H9 (cell line): Measurements from ENCODE around the gene CERS5. TPM values are rescaled to one million over a fixed set of nuclear protein-coding genes. Genes with fewer than 3 reads are reported as not detected.

Experiments
- DNase-seq: peaks from one replicate; pipeline ENCODE4 v3.0.0-alpha.2; 2017
- H2AFZ ChIP-seq: one replicate; pipeline ENCODE4 v1.6.1; 2013; ENCODE audit warnings: mild to moderate bottlenecking, low read length, control low read depth, moderate library complexity
- H2AK5ac ChIP-seq: 2 replicates; pipeline ENCODE4 v1.6.1; 2013; ENCODE audit warnings: low read length, control low read depth, mixed read lengths; ENCODE audit not compliant: insufficient read length
- H2BK120ac ChIP-seq: one replicate; pipeline ENCODE4 v1.6.1; 2013; ENCODE audit warnings: low read depth, mild to moderate bottlenecking, low read length, control low read depth, inconsistent platforms; ENCODE audit not compliant: poor library complexity, severe bottlenecking
- H2BK12ac ChIP-seq: 2 replicates; pipeline ENCODE4 v1.6.1; 2013; ENCODE audit warnings: low read length, control low read depth, mixed read lengths, low read depth; ENCODE audit not compliant: insufficient read length
- H2BK15ac ChIP-seq: 2 replicates; pipeline ENCODE4 v1.6.1; 2013; ENCODE audit warnings: low read depth, low read length, control low read depth
- H2BK20ac ChIP-seq: one replicate; pipeline ENCODE4 v1.6.1; 2013; ENCODE audit warnings: low read depth, mild to moderate bottlenecking, low read length, control low read depth, inconsistent platforms; ENCODE audit not compliant: poor library complexity, severe bottlenecking
- H2BK5ac ChIP-seq: 2 replicates; pipeline ENCODE4 v1.6.1; 2013; ENCODE audit warnings: low read length, control low read depth, mixed read lengths; ENCODE audit not compliant: insufficient read length
- H3K14ac ChIP-seq: 2 replicates; pipeline ENCODE4 v1.6.1; 2013; ENCODE audit warnings: low read length, control low read depth; ENCODE audit not compliant: insufficient read depth
- H3K18ac ChIP-seq: 2 replicates; pipeline ENCODE4 v1.6.1; 2013; ENCODE audit warnings: low read depth, mild to moderate bottlenecking, mixed read lengths, low read length, control low read depth; ENCODE audit not compliant: insufficient read length
- H3K23ac ChIP-seq: 2 replicates; pipeline ENCODE4 v1.6.1; 2013; ENCODE audit warnings: low read length, control low read depth, mixed read lengths, low read depth; ENCODE audit not compliant: insufficient read length
- H3K23me2 ChIP-seq: 2 replicates; pipeline ENCODE4 v1.6.1; 2013; ENCODE audit warnings: low read depth, mild to moderate bottlenecking, mixed read lengths, low read length, control low read depth; ENCODE audit not compliant: insufficient read length, poor library complexity, severe bottlenecking
- H3K27ac ChIP-seq: 2 replicates; pipeline ENCODE4 v1.5.1; 2013; ENCODE audit warnings: low read length, control low read depth, mixed read lengths, low read depth; ENCODE audit not compliant: insufficient read length
- H3K27me3 ChIP-seq: 2 replicates; pipeline ENCODE4 v1.6.1; 2013; ENCODE audit warnings: low read length, control low read depth, inconsistent platforms; ENCODE audit not compliant: insufficient read depth
- H3K4ac ChIP-seq: 2 replicates; pipeline ENCODE4 v1.6.1; 2013; ENCODE audit warnings: low read depth, mild to moderate bottlenecking, control low read depth, inconsistent platforms, low read length, moderate library complexity
- H3K4me1 ChIP-seq: 2 replicates; pipeline ENCODE4 v1.6.1; 2013; ENCODE audit warnings: low read length, control low read depth, inconsistent platforms; ENCODE audit not compliant: insufficient read depth
- H3K4me2 ChIP-seq: 2 replicates; pipeline ENCODE4 v1.6.1; 2013; ENCODE audit warnings: low read length, control low read depth, mixed read lengths; ENCODE audit not compliant: insufficient read length, insufficient read depth
- H3K56ac ChIP-seq: 2 replicates; pipeline ENCODE4 v1.6.1; 2013; ENCODE audit warnings: low read depth, mild to moderate bottlenecking, mixed read lengths, low read length, control low read depth; ENCODE audit not compliant: insufficient read length
- H3K79me1 ChIP-seq: 2 replicates; pipeline ENCODE4 v1.6.1; 2013; ENCODE audit warnings: low read depth, mild to moderate bottlenecking, moderate library complexity, low read length, control low read depth, inconsistent platforms; ENCODE audit not compliant: insufficient read depth, poor library complexity, severe bottlenecking
- H3K79me2 ChIP-seq: 2 replicates; pipeline ENCODE4 v1.6.1; 2013; ENCODE audit warnings: low read length, control low read depth, inconsistent platforms; ENCODE audit not compliant: insufficient read depth
- H3K9ac ChIP-seq: 2 replicates; pipeline ENCODE4 v1.6.1; 2013; ENCODE audit warnings: low read length, control low read depth, mixed read lengths; ENCODE audit not compliant: insufficient read length; ENCODE audit errors: extremely low read depth
- H3K9me3 ChIP-seq: one replicate; pipeline ENCODE4 v1.6.1; 2013; ENCODE audit warnings: low read depth, low read length, inconsistent platforms; ENCODE audit not compliant: control insufficient read depth
- H3T11ph ChIP-seq: one replicate; pipeline ENCODE4 v1.6.1; 2013; ENCODE audit warnings: mild to moderate bottlenecking, low read length, control low read depth, inconsistent platforms
- H4K20me1 ChIP-seq: one replicate; pipeline ENCODE4 v1.6.1; 2013; ENCODE audit not compliant: control insufficient read depth, insufficient read length, insufficient read depth
- H4K5ac ChIP-seq: 2 replicates; pipeline ENCODE4 v1.6.1; 2013; ENCODE audit warnings: low read depth, mild to moderate bottlenecking, mixed read lengths, low read length, control low read depth; ENCODE audit not compliant: insufficient read length
- H4K8ac ChIP-seq: replicated peaks from 2 replicates; pipeline ENCODE4 v1.6.1; 2013; ENCODE audit warnings: low read length, control low read depth, mixed read lengths, low read depth; ENCODE audit not compliant: insufficient read length
- H4K91ac ChIP-seq: 2 replicates; pipeline ENCODE4 v1.6.1; 2013; ENCODE audit warnings: low read depth, mild to moderate bottlenecking, moderate library complexity, mixed read lengths, low read length, control low read depth; ENCODE audit not compliant: insufficient read length
- H3K27ac Mint-ChIP-seq, 3 experiments: 2 replicates in 2 of 3; 3 replicates in 1 of 3; pipeline ENCODE4 v1.8.0; 2020 to 2021; ENCODE audit warnings: mixed read lengths in 3 of 3, mild to moderate bottlenecking in 1 of 3, moderate library complexity in 1 of 3
- H3K27me3 Mint-ChIP-seq: 2 replicates; pipeline ENCODE4 v1.8.0; 2021; ENCODE audit warnings: low read depth, mild to moderate bottlenecking, moderate library complexity, mixed read lengths
- H3K36me3 Mint-ChIP-seq, 3 experiments: 2 replicates in 2 of 3; 3 replicates in 1 of 3; pipeline ENCODE4 v1.8.0; 2020 to 2021; ENCODE audit warnings: low read depth in 3 of 3, mixed read lengths in 3 of 3; ENCODE audit not compliant: insufficient read depth in 1 of 3
- H3K4me1 Mint-ChIP-seq, 2 experiments: 2 replicates each; pipeline ENCODE4 v1.8.0; 2020; ENCODE audit warnings: mixed read lengths in 2 of 2
- H3K4me3 Mint-ChIP-seq, 2 experiments: 2 replicates in 1 of 2; 3 replicates in 1 of 2; pipeline ENCODE4 v1.8.0; 2020 to 2021; ENCODE audit warnings: mild to moderate bottlenecking in 2 of 2, mixed read lengths in 2 of 2, moderate library complexity in 1 of 2
- H3K9me3 Mint-ChIP-seq, 2 experiments: 2 replicates in 1 of 2; 3 replicates in 1 of 2; pipeline ENCODE4 v1.8.0; 2020; ENCODE audit warnings: mild to moderate bottlenecking in 2 of 2, mixed read lengths in 2 of 2, moderate library complexity in 1 of 2
- CTCF ChIP-seq: fragments of 200-600 bp; sonication (generic); conservative IDR thresholded peaks from 3 replicates; pipeline ENCODE4 v1.8.0; 2021; ENCODE audit warnings: antibody characterized with exemption, mild to moderate bottlenecking
- WGBS: extraction: QIAGEN DNeasy Blood & Tissue Kit; methylation state at CpG from one replicate; pipeline ENCODE4 v1.1.7; 2013; ENCODE audit warnings: missing lambda C conversion rate, low lambda C conversion rate, mixed read lengths; ENCODE audit not compliant: insufficient read length; ENCODE audit errors: extremely low coverage; 5-methylcytosine and 5-hydroxymethylcytosine counted together
- total RNA-seq: library from RNA; stranded (reverse); gene quantifications from 2 replicates; pipeline ENCODE4 v1.2.1, GENCODE V29; 2021

The CERS5 gene
- total RNA-seq, 1 experiment from 2014 or later = 68.8 TPM

- WGBS = no CpG with 5 or more reads among the region's 3 CpGs
- H3K4me1 Mint-ChIP-seq = peaks cover 17 to 30% of the 10 kb centered on the region in 2 experiments
- TF ChIP-seq CTCF = no peak
Observed at GRCh38 chr12:50109319-50109718, 57.9 kb downstream of the CERS5 start.

More at GRCh38 chr12:50109319-50109718, 57.9 kb downstream of the CERS5 start:
- Histone ChIP-seq H3K23ac (no peak overlapping the region), H3K9me3 (no peaks in the 10 kb centered on the region), H3K79me2 (no peaks in the 10 kb centered on the region), H2BK12ac (no peak overlapping the region), H3K27ac (no peak overlapping the region), H2BK15ac (no peak overlapping the region), H4K91ac (no peak overlapping the region), H2BK20ac (no peak overlapping the region), H3K14ac (no peak overlapping the region), H3K56ac (no peak overlapping the region), H3K4me2 (no peak overlapping the region), H2AK5ac (no peak overlapping the region), H4K8ac (no peak overlapping the region), H3T11ph (no peak overlapping the region), H3K79me1 (no peaks in the 10 kb centered on the region), H3K9ac (no peak overlapping the region), H2BK120ac (no peak overlapping the region), H4K5ac (no peak overlapping the region), H2BK5ac (no peak overlapping the region), H3K4me1 (peaks cover 10% of the 10 kb centered on the region; the same call in 1 of the 2 replicates), H3K23me2 (peaks cover 3% of the 10 kb centered on the region), H3K27me3 (no peaks in the 10 kb centered on the region), H2AFZ (no peak overlapping the region), H4K20me1 (no peaks in the 10 kb centered on the region), H3K18ac (no peak overlapping the region), H3K4ac (no peak overlapping the region)
- no peaks in the 10 kb centered on the region for H3K9me3 Mint-ChIP-seq
- no peaks in the 10 kb centered on the region; a peak in 1 of 7 replicates for H3K36me3 Mint-ChIP-seq
- peaks cover 2% of the 10 kb centered on the region for H3K27me3 Mint-ChIP-seq
- no peak overlapping the region for H3K4me3 Mint-ChIP-seq
- H3K27ac Mint-ChIP-seq = no peak overlapping the region
- no peak for DNase-seq
